ENCODE measurements around the gene PDK2. TPM values are rescaled to one million over a fixed set of nuclear protein-coding genes. Genes with fewer than 3 reads are reported as not detected.

The PDK2 gene
- total RNA-seq, 1 experiment from 2014 or later, result 112 TPM

GRCh38 chr17:50129728-50130558, 34.8 kb downstream of the PDK2 start, which contains the start of gene SAMD14:
SAMD14 (minus strand) TSS chr17:50130160; CDS start chr17:50124959, 5,201 bp downstream.
- in situ Hi-C loops (cut with HindIII; ENCODE audit: low sequenced_read_pairs), result no loop called here
- peak; percentile 87 for DNase-seq (ENCODE audit: low spot score)

- in situ Hi-C loops (cut with HindIII; ENCODE audit: low sequenced_read_pairs), result no loop called here
- DNase-seq (ENCODE audit: low spot score), result peak; percentile 85
Observed at GRCh38 chr17:50130559-50131305, 35.6 kb downstream of the PDK2 start.

DNA sequence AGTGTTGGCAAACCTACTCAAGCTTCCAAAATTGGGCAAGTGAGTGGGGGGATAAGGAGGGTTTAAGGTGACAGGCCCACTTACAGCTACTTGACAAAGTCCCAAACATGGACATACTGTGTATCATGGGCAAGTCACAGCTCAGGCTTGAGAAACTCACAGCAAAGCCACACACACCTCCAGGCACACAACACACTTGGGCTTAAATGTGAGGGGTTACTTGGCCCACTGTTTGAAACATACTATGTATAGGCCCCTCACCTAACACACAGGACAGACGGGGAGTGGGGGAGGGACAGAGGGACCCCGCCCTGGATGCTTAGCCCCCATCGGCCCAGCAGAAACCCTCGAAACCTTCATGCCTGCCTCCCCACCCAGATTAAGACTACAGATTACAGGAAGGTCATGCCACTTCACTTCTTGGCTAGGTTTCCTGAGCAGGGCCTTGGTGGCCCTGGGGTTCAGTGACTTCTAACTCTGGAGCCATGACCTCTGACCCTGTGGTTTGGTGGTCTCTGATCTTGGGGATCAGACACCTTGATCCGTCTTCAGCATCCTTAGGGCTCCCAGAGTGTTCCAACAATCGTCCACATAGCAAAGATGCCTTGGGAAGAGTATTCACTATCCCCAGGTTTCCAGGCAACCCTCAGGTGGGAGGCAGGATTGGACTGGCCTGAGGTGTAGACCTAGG, 37.1 kb downstream of the PDK2 start:
- no peak for DNase-seq (ENCODE audit: low spot score)
- in situ Hi-C loops (cut with HindIII; ENCODE audit: low sequenced_read_pairs), result no loop called here

DNA sequence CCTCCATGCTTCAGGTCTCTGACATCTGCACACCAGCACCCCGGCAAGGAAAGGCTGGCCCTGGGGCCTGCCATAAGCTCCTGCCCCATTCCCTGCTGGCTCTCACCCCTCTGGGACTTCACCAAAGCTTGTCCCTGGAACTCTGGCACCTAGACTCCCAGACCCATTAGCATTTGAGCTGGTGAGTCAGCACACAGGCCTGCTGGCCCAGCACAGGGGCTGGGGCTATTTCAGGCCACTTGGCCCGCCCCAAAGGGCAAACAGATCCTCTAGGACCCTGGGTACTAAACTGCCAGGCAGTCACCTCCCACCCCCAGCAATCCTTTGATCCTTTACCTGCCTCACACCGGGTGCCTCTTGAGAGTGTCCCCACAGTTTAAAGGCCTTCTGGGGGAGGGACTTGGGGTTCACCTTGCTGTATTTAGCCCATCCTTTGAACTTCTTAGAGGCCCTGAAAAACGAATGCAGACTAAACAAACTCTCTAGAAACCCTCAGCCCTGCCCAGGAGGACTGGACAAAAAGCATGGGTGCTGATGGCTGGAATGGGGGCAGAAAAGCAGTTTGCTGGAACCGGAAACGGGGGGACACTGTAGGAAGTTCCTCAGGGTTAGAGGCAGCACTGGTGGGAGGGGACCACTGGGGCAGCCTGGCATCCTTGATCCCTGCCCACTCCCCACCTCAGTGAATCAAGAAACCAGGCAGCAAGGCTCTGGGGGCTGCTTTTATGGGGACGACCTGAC, 38.0 kb downstream of the PDK2 start:
- DNase-seq (ENCODE audit: low spot score), result no peak
- in situ Hi-C loops (cut with HindIII; ENCODE audit: low sequenced_read_pairs), result no loop called here

DNA sequence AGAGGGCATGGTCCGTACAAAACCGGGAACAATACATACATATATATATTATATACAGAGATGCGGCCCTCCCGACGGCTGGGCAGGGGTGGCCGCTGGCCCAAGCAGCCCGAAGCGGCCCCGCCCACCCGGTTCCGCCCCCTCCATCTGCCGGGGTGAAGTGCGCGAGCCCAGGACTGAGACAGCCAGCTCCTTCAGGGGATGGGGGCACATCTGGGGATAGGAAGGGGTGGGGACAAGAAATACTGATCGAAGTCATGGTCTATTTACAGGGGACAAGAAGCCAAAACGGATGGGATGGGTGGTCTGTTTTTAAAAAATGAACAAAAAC, 38.6 kb downstream of the PDK2 start:
- in situ Hi-C loops (cut with HindIII; ENCODE audit: low sequenced_read_pairs), result no loop called here
- no peak for DNase-seq (ENCODE audit: low spot score)

DNA sequence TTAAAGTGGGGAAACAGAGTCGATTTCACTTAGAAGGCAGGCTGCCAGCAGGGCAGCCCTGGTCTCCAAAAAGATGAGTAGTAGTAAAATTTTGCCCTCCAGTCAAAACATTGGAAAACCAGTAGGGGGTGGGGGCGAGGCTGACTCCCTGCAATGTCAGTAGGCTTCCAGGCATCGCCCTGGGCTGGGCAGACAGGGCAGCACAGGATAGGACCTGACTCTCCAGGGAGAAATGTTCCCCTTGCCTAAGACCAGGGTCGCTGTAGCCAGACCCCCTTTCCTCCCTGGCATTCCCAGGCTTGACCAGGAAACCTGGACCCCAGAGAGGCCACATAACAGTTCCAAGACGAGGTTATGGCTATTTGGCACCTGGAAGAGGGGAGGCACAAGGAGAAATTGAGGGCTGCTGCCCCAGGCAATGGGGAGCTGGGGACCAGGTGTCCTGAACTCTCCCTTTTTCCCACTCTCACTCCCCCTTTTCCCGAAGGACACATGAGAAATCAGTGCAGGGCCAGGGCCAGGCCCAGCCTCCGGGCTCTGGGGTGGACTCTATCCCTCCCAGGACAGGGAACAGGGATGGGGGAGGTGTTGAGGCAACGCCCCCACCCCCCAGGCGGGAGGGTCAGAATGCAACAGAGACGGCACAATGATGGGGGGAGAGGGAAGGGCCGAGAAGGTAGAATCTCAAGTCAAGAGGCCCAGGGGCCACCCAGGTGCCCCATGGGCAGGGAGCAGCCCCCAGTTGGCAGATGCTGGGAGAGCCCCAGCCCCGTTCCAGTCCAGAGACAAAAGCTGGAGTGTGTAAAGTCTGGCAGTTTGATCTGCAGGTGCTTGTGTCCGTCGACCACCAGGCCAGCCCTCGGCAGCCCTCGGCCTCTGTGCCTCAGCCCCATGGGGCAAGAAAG, 39.3 kb downstream of the PDK2 start:
- in situ Hi-C loops (cut with HindIII; ENCODE audit: low sequenced_read_pairs), result no loop called here
- DNase-seq (ENCODE audit: low spot score), result no peak

GRCh38 chr17:50135316-50136095, 40.4 kb downstream of the PDK2 start:
- in situ Hi-C loops (cut with HindIII; ENCODE audit: low sequenced_read_pairs), result no loop called here

DNA sequence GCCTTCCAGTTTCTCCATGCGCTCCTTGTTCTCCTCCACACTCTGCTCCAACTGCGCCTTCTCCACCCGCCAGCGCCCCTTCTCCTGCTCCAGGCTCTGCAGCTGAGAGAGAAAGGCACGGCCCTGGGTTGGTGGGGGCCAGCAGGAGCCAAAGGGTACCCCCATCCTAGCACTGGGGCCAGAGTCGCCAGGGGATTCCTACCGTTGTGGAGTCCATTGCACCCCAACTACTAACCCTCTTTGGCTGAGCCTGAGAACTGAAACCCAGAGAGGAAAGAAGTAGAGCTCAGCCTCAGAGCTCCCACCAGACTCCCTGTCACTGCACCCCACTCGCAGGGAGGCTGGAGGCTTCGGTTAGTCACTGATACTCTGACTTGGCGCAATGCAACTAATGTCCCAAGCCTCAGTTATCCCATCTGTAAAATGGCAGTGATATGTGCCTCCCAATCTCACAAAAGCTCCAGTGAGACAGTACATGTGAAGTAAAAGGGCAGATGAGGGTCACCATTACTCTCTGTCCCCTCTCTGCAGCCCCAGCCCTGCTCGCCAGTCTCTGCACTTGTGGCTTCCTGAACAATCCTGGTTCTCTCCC, 41.0 kb downstream of the PDK2 start:
- in situ Hi-C loops (cut with HindIII; ENCODE audit: low sequenced_read_pairs), result no loop called here
- DNase-seq (ENCODE audit: low spot score), result no peak

More at GRCh38 chr17:50135316-50136095, 40.4 kb downstream of the PDK2 start:
- DNase-seq (ENCODE audit: low spot score), result peak; percentile 64

DNA sequence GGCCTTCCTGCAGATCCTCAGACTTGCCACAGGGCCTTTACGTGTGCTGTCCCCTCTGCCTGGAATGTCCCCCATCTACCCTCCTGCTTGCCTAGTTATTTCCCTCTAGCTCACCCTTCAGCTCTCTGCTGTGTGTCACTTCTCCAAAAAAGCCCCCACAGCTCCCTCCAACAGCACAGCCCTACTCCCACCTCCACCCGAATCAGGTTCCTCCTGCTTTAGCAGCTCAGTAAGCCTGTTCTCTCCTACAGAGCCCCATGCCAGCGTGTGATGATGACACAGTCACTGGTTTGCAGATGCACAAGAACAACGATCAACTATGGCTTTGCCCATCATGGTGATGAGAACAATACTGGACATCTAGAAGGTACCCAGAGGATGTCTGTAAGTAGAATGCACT, 41.9 kb downstream of the PDK2 start:
- DNase-seq (ENCODE audit: low spot score), result no peak

GRCh38 chr17:50139185-50139783, 44.1 kb downstream of the PDK2 start:
- in situ Hi-C loops (cut with HindIII; ENCODE audit: low sequenced_read_pairs), result no loop called here
- no peak for DNase-seq (ENCODE audit: low spot score)

More for the DNA sequence above, 41.9 kb downstream of the PDK2 start:
- in situ Hi-C loops (cut with HindIII; ENCODE audit: low sequenced_read_pairs), result no loop called here

- peak; percentile 93 for DNase-seq (ENCODE audit: low spot score)
- in situ Hi-C loops (cut with HindIII; ENCODE audit: low sequenced_read_pairs), result no loop called here
Observed at GRCh38 chr17:50139950-50140885, 45.1 kb downstream of the PDK2 start.

GRCh38 chr17:50141026-50141744, 46.0 kb downstream of the PDK2 start:
- in situ Hi-C loops (cut with HindIII; ENCODE audit: low sequenced_read_pairs), result no loop called here
- DNase-seq (ENCODE audit: low spot score), result no peak

DNA sequence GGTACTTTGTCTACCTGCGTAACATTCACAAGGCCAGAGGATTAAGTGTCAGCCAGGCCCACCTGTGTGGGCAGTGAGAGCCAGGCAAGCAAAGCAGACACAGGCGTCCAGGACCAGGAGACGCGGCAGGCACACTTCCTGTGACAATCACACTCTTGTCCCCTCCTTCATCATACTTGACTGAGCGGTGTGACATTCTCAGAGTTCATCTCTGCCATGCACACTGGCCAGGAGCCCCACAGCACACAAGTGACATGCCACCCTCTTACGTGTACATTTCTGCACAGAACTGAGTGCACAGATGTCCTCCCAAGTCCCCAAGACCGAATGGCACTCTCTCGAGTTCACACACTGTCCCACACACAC, 46.6 kb downstream of the PDK2 start:
- DNase-seq (ENCODE audit: low spot score), result no peak
- in situ Hi-C loops (cut with HindIII; ENCODE audit: low sequenced_read_pairs), result no loop called here

DNA sequence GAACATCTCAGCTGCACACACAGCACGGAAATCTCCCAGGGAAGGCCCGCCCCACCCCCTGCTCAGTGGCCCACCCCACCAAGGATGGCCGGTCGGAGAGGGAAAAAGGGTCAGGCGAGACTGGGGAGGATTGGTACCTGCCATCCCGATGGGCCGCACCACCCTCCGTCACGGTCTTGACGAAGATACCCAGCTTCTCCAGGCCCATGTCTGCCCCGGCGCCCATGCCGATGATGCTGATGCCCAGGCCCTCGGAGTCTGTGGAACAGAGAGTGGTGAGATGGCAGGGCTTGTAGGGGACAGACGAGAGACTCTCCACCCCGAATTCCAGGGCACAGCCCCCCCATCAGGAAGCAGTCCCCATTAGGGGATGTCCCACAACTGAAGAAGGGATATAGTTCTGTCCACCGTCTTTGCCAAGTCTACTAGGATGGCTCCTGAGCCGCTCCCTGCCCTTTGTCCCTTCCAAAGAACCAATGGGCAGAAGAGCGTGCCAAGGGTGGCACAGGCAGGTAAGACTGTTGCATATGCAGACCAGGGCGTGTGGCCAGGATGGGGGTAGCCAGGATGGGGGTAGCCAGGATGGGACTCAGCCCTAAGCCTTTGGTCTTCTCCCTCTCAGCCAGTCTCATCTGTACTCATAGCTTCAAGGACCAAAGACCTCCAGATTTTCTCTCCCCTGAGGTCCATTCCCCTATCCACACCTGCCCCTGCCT, 48.5 kb downstream of the PDK2 start:
- no peak for DNase-seq (ENCODE audit: low spot score)
- in situ Hi-C loops (cut with HindIII; ENCODE audit: low sequenced_read_pairs), result no loop called here

GRCh38 chr17:50144355-50144754, 49.2 kb downstream of the PDK2 start:
- DNase-seq (ENCODE audit: low spot score), result no peak
- in situ Hi-C loops (cut with HindIII; ENCODE audit: low sequenced_read_pairs), result no loop called here
